ENCODE results near the gene ARID4B.
"Not testable (repeated sequence)": the region's sequence is repeated elsewhere in the genome, so short reads cannot be mapped to it uniquely, and the experiment has no call there.

- TF ChIP-seq CTCF (conservative IDR thresholded peaks at IDR 0.05; ENCODE audit: low read length); EZH2phosphoT487 (IDR thresholded peaks at IDR 0.05; ENCODE audit: borderline replicate concordance): not testable (repeated sequence)
These were observed 18.8 kb downstream of the ARID4B start for GRCh38 chr1:235309206-235309605.

All from Loucy (cell line).